Liver (tissue), 9 donors: Measurements from ENCODE around the gene CRAMP1. TPM values are rescaled to one million over a fixed set of nuclear protein-coding genes. Genes with fewer than 3 reads are reported as not detected.
A peak's percentile ranks its signal among the peaks of the same experiment; 100 is the strongest.

Source experiments
- DNase-seq: peaks from one replicate; pipeline ENCODE4 v3.0.0-alpha.2; 2017; ENCODE audit warnings: low spot score
- H3K27ac ChIP-seq, 2 donors: one replicate each; pipeline ENCODE4 v1.7.0; 2013; ENCODE audit warnings: inconsistent platforms in 2 of 2, low read length in 2 of 2, control low read depth in 1 of 2, low read depth in 1 of 2, mild to moderate bottlenecking in 1 of 2
- H3K27me3 ChIP-seq, 4 donors: one replicate each; pipeline versions ENCODE4 v1.6.1 to v1.7.0; 2013; ENCODE audit warnings: low read length in 3 of 4, inconsistent platforms in 1 of 4, mild to moderate bottlenecking in 1 of 4, moderate library complexity in 1 of 4; ENCODE audit not compliant: control insufficient read depth in 4 of 4, insufficient read depth in 4 of 4
- H3K36me3 ChIP-seq, 4 donors: one replicate each; pipeline versions ENCODE4 v1.6.1 to v1.7.0; 2013; ENCODE audit warnings: low read length in 3 of 4, mild to moderate bottlenecking in 3 of 4, low read depth in 1 of 4, moderate library complexity in 1 of 4; ENCODE audit not compliant: control insufficient read depth in 4 of 4, insufficient read depth in 3 of 4
- H3K4me1 ChIP-seq, 4 donors: one replicate each; pipeline versions ENCODE4 v1.6.1 to v1.7.0; 2013; ENCODE audit warnings: low read length in 3 of 4, mild to moderate bottlenecking in 3 of 4, moderate library complexity in 1 of 4; ENCODE audit not compliant: control insufficient read depth in 4 of 4, insufficient read depth in 4 of 4
- H3K4me3 ChIP-seq, 3 donors: one replicate each; pipeline versions ENCODE4 v1.6.1 to v1.7.0; 2013; ENCODE audit warnings: low read length in 3 of 3, control low read depth in 1 of 3, low read depth in 1 of 3, mild to moderate bottlenecking in 1 of 3
- H3K9ac ChIP-seq, 2 donors: one replicate each; pipeline ENCODE4 v1.7.0; 2013; ENCODE audit warnings: low read length in 2 of 2, mild to moderate bottlenecking in 2 of 2, moderate library complexity in 2 of 2, control low read depth in 1 of 2, low read depth in 1 of 2
- H3K9me3 ChIP-seq, 4 donors: one replicate each; pipeline versions ENCODE4 v1.6.1 to v1.7.0; 2013; ENCODE audit warnings: low read length in 3 of 4; ENCODE audit not compliant: control insufficient read depth in 4 of 4
- FOXA1 ChIP-seq: IDR thresholded peaks from 2 replicates; pipeline ENCODE4 v1.6.1; 2016; ENCODE audit warnings: antibody characterized with exemption
- FOXA2 ChIP-seq: IDR thresholded peaks from 2 replicates; pipeline ENCODE4 v1.6.1; 2016; ENCODE audit warnings: antibody characterized with exemption
- GABPA ChIP-seq, 2 donors: IDR thresholded peaks in 1 of 2; conservative IDR thresholded peaks in 1 of 2; 2 replicates each; pipeline ENCODE4 v1.6.1; 2016; ENCODE audit warnings: antibody characterized with exemption in 2 of 2, mild to moderate bottlenecking in 1 of 2, moderate library complexity in 1 of 2
- HNF4A ChIP-seq, 2 donors: conservative IDR thresholded peaks; 2 replicates each; pipeline ENCODE4 v1.6.1; 2016; ENCODE audit warnings: antibody characterized with exemption in 2 of 2, mild to moderate bottlenecking in 2 of 2
- HNF4G ChIP-seq: IDR thresholded peaks from 2 replicates; pipeline ENCODE4 v1.6.1; 2016; ENCODE audit warnings: antibody characterized with exemption
- NR2F2 ChIP-seq: IDR thresholded peaks from 2 replicates; pipeline ENCODE4 v1.6.1; 2016; ENCODE audit warnings: antibody characterized with exemption
- RAD21 ChIP-seq, 2 donors: IDR thresholded peaks; 2 replicates each; pipeline ENCODE4 v1.6.1; 2016; ENCODE audit warnings: antibody characterized with exemption in 2 of 2, mild to moderate bottlenecking in 2 of 2
- RXRA ChIP-seq, 2 donors: IDR thresholded peaks; 2 replicates each; pipeline ENCODE4 v1.6.1; 2017 to 2018; ENCODE audit warnings: antibody characterized with exemption in 2 of 2, mild to moderate bottlenecking in 1 of 2
- SP1 ChIP-seq: IDR thresholded peaks from 2 replicates; pipeline ENCODE4 v1.6.1; 2018; ENCODE audit warnings: antibody characterized with exemption, mild to moderate bottlenecking
- WGBS: extraction: QIAGEN DNeasy Blood & Tissue Kit; methylation state at CpG from one replicate; pipeline ENCODE4 v1.1.7; 2013; 5-methylcytosine and 5-hydroxymethylcytosine counted together
- polyA plus RNA-seq, 2 donors: library from polyadenylated mRNA; stranded (reverse) in 1 of 2; unstranded in 1 of 2; fragments of 200-250 nt in 1 of 2; fragments of >200 nt in 1 of 2; fragmentation: Nextera tagmentation in 1 of 2; extraction: Ambion mirVana in 1 of 2; gene quantifications; one replicate each; pipeline versions ENCODE4 v1.2.1 to v1.2.3, GENCODE V29; 2013 to 2015
- total RNA-seq, 2 donors: library from RNA; depleted of rRNA; stranded (reverse); fragments of >200 nt; gene quantifications; one replicate each; pipeline ENCODE4 v1.2.3, GENCODE V29; 2014
- TF ChIP-seq, protein P1 (sequence below): IDR thresholded peaks from 2 replicates; pipeline ENCODE4 v1.6.1; 2016; ENCODE audit warnings: antibody characterized with exemption
- TF ChIP-seq, protein P2 (sequence below): IDR thresholded peaks from 2 replicates; pipeline ENCODE4 v1.6.1; 2016; ENCODE audit warnings: antibody characterized with exemption
- donor health status: healthy.
- donor health status: healthy.
- donor health status: healthy.
- donor health status: healthy.
- donor health status: healthy.

The CRAMP1 gene
- total and polyA plus RNA-seq, 4 donors: 1.1 to 6.4 (median 4.2) TPM

DNA sequence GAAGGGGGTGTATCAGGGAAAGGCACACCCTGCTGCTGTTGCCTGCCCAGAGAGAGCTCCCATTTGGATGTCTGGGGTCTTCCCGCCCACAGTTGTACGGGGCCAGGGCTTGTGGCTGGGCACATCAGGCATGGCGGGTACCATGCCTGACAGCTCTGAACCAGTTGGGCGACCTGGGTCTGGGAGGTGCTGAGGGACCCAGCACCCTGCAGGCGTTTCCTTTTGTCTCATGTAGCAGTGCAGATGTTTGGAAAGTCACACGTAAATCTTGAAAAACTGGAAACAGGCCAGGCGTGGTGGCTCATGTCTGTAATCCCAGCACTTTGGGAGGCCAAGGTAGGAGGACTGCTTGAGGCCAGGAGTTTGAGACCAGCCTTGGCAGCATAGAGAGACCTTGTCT is 57.5 kb downstream of the CRAMP1 start:
- TF ChIP-seq, protein P1, sequence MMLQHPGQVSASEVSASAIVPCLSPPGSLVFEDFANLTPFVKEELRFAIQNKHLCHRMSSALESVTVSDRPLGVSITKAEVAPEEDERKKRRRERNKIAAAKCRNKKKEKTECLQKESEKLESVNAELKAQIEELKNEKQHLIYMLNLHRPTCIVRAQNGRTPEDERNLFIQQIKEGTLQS: no peak
- no peak for TF ChIP-seq RAD21 (IDR thresholded peaks at IDR 0.05)
- TF ChIP-seq FOXA2: no peak
- H3K4me1 ChIP-seq: no peaks in the 10 kb centered on the region

DNA sequence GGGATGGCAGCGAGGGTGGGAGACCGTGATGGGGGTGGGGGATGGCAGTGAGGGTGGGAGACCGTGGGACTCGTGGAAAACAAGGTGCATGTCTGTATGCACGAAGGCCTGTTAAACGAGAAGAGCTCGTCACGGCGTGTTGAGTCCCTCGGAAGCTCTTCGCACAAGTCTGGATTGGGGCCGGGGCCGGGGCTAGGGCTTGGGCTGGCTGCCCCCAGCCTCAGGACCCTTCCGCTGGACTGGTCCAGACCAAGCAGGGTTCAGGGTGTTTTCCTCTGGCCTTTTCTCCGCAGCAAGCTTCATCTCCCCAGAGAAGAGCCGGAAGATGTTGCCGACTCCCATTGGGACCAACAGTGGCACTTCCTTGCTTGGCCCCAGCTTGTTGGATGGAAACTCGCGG is 58.2 kb downstream of the CRAMP1 start:
- H3K27me3 ChIP-seq: no peaks in the 10 kb centered on the region
- H3K4me1 ChIP-seq: no peaks in the 10 kb centered on the region
- TF ChIP-seq HNF4G: no peak
- peaks cover 23 to 87% (median 56%) of the 10 kb centered on the region in 4 donors for H3K36me3 ChIP-seq
- H3K9me3 ChIP-seq: no peaks in the 10 kb centered on the region
- 96% methylated on average over 19 of the region's 19 CpGs for WGBS
- no peak overlapping the region for H3K9ac ChIP-seq
- no peak overlapping the region for H3K27ac ChIP-seq
- H3K4me3 ChIP-seq: no peak overlapping the region
- no peak for DNase-seq

More for the DNA sequence above, 57.5 kb downstream of the CRAMP1 start:
- no peaks in the 10 kb centered on the region for H3K27me3 ChIP-seq
- no peaks in the 10 kb centered on the region for H3K9me3 ChIP-seq
- no peak overlapping the region for H3K27ac ChIP-seq
- no peak for DNase-seq
- H3K36me3 ChIP-seq: peaks cover 24 to 88% (median 58%) of the 10 kb centered on the region in 4 donors
- WGBS: 94% methylated on average over 7 of the region's 7 CpGs
- no peak overlapping the region for H3K9ac ChIP-seq
- no peak overlapping the region for H3K4me3 ChIP-seq

DNA sequence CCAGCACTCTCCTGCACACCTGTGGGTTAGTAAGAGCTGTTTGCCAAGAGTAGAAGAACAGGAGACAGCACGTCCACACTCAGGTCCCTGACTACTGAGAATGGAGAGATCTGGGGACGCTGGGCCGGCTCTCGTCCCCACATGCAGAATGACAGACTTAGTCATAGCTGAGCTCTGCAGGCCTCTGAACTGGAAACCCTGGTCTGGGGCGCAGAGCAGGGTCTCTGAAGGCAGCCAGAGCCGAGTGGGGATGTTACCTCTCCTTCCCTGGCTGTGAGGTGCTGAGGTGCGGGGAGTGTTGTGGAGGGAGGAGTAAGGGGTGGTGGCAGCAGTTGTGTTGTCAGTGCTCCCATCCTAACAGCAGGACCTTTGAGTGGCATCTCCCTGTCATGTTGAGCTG is 58.7 kb downstream of the CRAMP1 start:
- Histone ChIP-seq H3K27me3 (no peaks in the 10 kb centered on the region), H3K4me1 (no peaks in the 10 kb centered on the region), H3K4me3 (no peak overlapping the region), H3K9ac (no peak overlapping the region), H3K36me3 (peaks cover 21 to 86% (median 54%) of the 10 kb centered on the region in 4 donors), H3K9me3 (no peaks in the 10 kb centered on the region), H3K27ac (no peak overlapping the region)
- DNase-seq: no peak
- TF ChIP-seq FOXA1: no peak
- no peak for TF ChIP-seq NR2F2
- TF ChIP-seq, protein P2, sequence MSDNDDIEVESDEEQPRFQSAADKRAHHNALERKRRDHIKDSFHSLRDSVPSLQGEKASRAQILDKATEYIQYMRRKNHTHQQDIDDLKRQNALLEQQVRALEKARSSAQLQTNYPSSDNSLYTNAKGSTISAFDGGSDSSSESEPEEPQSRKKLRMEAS: no peak
- no peak for TF ChIP-seq HNF4A (conservative IDR thresholded peaks at IDR 0.05)
- no peak for TF ChIP-seq RXRA (IDR thresholded peaks at IDR 0.05)
- TF ChIP-seq HNF4G: no peak
- no peak for TF ChIP-seq GABPA (IDR thresholded peaks at IDR 0.05 in 1 of 2, conservative IDR thresholded peaks at IDR 0.05 in 1 of 2)
- WGBS: 94% methylated on average over 7 of the region's 7 CpGs

DNA sequence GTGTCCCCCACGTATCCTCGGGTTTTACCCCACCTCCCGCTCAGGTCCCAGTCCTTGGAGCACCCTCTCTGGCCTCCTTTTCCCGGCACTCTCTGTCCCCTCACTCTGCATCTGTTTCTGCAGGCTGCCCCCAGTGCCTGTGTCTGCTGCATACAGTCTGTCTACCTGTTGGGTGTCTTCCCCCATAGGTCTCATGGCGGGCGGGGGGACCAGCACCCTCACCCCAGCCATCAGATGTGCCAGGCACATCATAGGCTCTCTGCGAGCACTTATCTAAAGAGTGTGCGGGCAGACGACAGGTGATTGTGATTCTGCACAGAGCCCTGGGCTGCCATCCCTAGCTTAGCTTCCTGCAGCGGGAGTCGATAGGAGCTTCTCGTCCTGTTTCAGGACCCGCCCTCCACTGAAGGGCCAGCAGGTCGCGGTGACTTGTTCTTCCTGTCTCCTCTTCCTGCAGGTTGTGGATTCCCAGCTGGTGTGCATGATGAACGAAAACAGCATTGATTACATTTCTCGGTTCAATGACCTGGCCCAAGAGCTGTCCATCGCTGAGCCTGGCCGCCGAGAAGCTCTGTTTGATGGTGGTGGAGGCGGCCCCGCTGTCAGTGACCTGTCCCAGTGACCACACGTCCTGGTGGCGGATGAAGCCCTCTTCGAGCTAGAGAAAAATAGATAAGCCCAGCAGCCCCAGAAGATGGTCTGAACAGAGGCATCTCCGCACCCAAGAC is 61.4 kb downstream of the CRAMP1 start:
- no peak overlapping the region for H3K4me3 ChIP-seq
- peaks cover 0 to 2% (median under 1%) of the 10 kb centered on the region in 4 donors for H3K4me1 ChIP-seq
- peak; percentile 46 for DNase-seq
- TF ChIP-seq SP1 (peak; percentile 11), RXRA (IDR thresholded peaks at IDR 0.05) (peak in 1 of 2 donors; percentile 81), FOXA1 (no peak), FOXA2 (no peak)
- no peak overlapping the region for H3K9ac ChIP-seq
- no peaks in the 10 kb centered on the region for H3K9me3 ChIP-seq
- H3K27ac ChIP-seq: no peak overlapping the region
- H3K36me3 ChIP-seq: peaks cover 16 to 60% (median 31%) of the 10 kb centered on the region in 4 donors
- 77% methylated on average over 26 of the region's 26 CpGs for WGBS
- H3K27me3 ChIP-seq: no peaks in the 10 kb centered on the region
